Stimulated activated CD4-positive, alpha-beta T cell treated with anti-CD3 and anti-CD28 coated beads, Interleukin-2, amount 100 ng/mL, for 48 hours (primary cell): Measurements from ENCODE around the gene STX8.
A peak's percentile ranks its signal among the peaks of the same experiment; 100 is the strongest.
"Not testable (repeated sequence)": the region's sequence is repeated elsewhere in the genome, so short reads cannot be mapped to it uniquely, and the experiment has no call there.

Experiments
- DNase-seq, 2 donors: peaks; one replicate each; pipeline ENCODE4 v3.0.0-alpha.2; 2020

The STX8 gene

GRCh38 chr17:9575381-9576101, at the start of gene STX8:
Gene STX8, minus strand, starts transcription at chr17:9575820. Its CDS starts 12 bp downstream, at chr17:9575808.
- DNase-seq = peak; percentile 80 to 83

- DNase-seq = no peak
Observed at GRCh38 chr17:9622961-9623360, 47.3 kb upstream of the STX8 start.

- no peak for DNase-seq
Observed at GRCh38 chr17:9615486-9615885, 39.9 kb upstream of the STX8 start.

- DNase-seq = no peak
Observed at GRCh38 chr17:9612006-9612405, 36.4 kb upstream of the STX8 start.

GRCh38 chr17:9611557-9611956, 35.9 kb upstream of the STX8 start:
- DNase-seq = no peak

- not testable (repeated sequence) for DNase-seq
Observed at GRCh38 chr17:9607058-9607457, 31.4 kb upstream of the STX8 start.

GRCh38 chr17:9606453-9606852, 30.8 kb upstream of the STX8 start:
- no peak for DNase-seq

GRCh38 chr17:9604583-9604982, 29.0 kb upstream of the STX8 start:
- not testable (repeated sequence) for DNase-seq

- DNase-seq = no peak
Observed at GRCh38 chr17:9598661-9599060, 23.0 kb upstream of the STX8 start.

GRCh38 chr17:9597638-9598037, 22.0 kb upstream of the STX8 start:
- DNase-seq = not testable (repeated sequence)

- no peak for DNase-seq
Observed at GRCh38 chr17:9594065-9594464, 18.4 kb upstream of the STX8 start.

GRCh38 chr17:9587969-9588656, 12.5 kb upstream of the STX8 start:
- DNase-seq = no peak

- no peak for DNase-seq
Observed at GRCh38 chr17:9577373-9577709, 1.7 kb upstream of the STX8 start.

GRCh38 chr17:9576521-9577372, 1.1 kb upstream of the STX8 start, which contains the start of gene CFAP52:
Gene CFAP52, plus strand, starts transcription at chr17:9576642. Its CDS starts 54 bp downstream, at chr17:9576696.
- peak; percentile 67 to 72 for DNase-seq

GRCh38 chr17:9571201-9571600, 4.4 kb downstream of the STX8 start:
- no peak for DNase-seq

- no peak for DNase-seq
Observed at GRCh38 chr17:9568957-9569588, 6.5 kb downstream of the STX8 start.

- DNase-seq = no peak
Observed at GRCh38 chr17:9568004-9568403, 7.6 kb downstream of the STX8 start.

GRCh38 chr17:9566739-9567138, 8.9 kb downstream of the STX8 start:
- not testable (repeated sequence) for DNase-seq

- no peak for DNase-seq
Observed at GRCh38 chr17:9566067-9566466, 9.6 kb downstream of the STX8 start.

GRCh38 chr17:9564104-9564503, 11.5 kb downstream of the STX8 start:
- no peak for DNase-seq

GRCh38 chr17:9557857-9558256, 17.8 kb downstream of the STX8 start:
- no peak for DNase-seq

- DNase-seq = no peak
Observed at GRCh38 chr17:9557161-9557755, 18.4 kb downstream of the STX8 start.

GRCh38 chr17:9554715-9555114, 20.9 kb downstream of the STX8 start:
- peak; percentile 40 to 46 for DNase-seq
